H1 (cell line): ENCODE data around the gene PLEKHO1.

Experiments
- CREB1 ChIP-seq: IDR thresholded peaks from 2 replicates; pipeline ENCODE4 v1.6.1; 2012; ENCODE audit warnings: inconsistent platforms
- JUN ChIP-seq: IDR thresholded peaks from 2 replicates; pipeline ENCODE4 v1.6.1; 2011; ENCODE audit warnings: low read depth, mild to moderate bottlenecking, improper control_type of control experiment, low read length
- POLR2A ChIP-seq, 2 experiments: IDR thresholded peaks; 1 replicate in 1 of 2; 2 replicates in 1 of 2; pipeline ENCODE4 v1.6.1; 2011; ENCODE audit warnings: low read depth in 2 of 2, low read length in 2 of 2, mild to moderate bottlenecking in 2 of 2; ENCODE audit errors: control extremely low read depth in 1 of 2
- RAD21 ChIP-seq, 2 experiments: IDR thresholded peaks in 1 of 2; conservative IDR thresholded peaks in 1 of 2; 2 replicates each; pipeline ENCODE4 v1.6.1; 2011; ENCODE audit warnings: low read depth in 2 of 2, low read length in 2 of 2, improper control_type of control experiment in 1 of 2, inconsistent platforms in 1 of 2, mild to moderate bottlenecking in 1 of 2, moderate library complexity in 1 of 2
- RNF2 ChIP-seq: fragments of 200-900, 300-1000 bp; sonication (generic); IDR thresholded peaks from 2 replicates; pipeline ENCODE4 v1.7.1; 2016; ENCODE audit warnings: borderline replicate concordance, low read depth, mild to moderate bottlenecking, antibody characterized with exemption, low read length; ENCODE audit not compliant: poor library complexity, severe bottlenecking; ENCODE audit errors: missing control alignments
- SP1 ChIP-seq: IDR thresholded peaks from 2 replicates; pipeline ENCODE4 v1.6.1; 2011; ENCODE audit warnings: low read depth, low read length
- TF ChIP-seq, protein P1 (sequence below): IDR thresholded peaks from 2 replicates; pipeline ENCODE4 v1.6.1; 2012; ENCODE audit warnings: inconsistent platforms
- TF ChIP-seq, protein P2 (sequence below), 3 experiments: IDR thresholded peaks; 1 replicate in 2 of 3; 2 replicates in 1 of 3; pipeline versions ENCODE4 v1.5.1 to v1.6.1; 2011; ENCODE audit warnings: low read length in 3 of 3, mild to moderate bottlenecking in 3 of 3, inconsistent platforms in 2 of 3, low read depth in 1 of 3, moderate library complexity in 1 of 3; ENCODE audit not compliant: insufficient read depth in 1 of 3; ENCODE audit errors: control extremely low read depth in 1 of 3

DNA sequence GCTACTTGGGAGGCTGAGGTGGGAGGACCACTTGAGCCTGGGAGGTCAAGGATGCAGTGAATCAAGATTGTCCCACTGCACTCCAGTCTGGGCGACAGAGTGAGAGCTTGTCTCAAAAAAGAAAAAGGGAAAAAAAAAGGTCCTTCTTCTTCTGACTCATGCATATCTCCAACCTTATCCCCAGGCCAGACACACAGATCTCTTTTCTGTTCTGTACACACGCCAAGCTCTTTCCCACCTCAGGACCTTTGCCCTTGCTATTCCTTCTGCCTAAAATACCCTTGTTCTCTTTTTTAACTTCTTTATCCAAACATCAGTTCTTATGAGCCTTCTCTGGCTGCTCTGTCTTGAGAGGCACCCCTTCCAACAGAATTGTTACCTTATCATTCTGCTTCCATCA is 22.1 kb downstream of the PLEKHO1 start:
- TF ChIP-seq, protein P1, sequence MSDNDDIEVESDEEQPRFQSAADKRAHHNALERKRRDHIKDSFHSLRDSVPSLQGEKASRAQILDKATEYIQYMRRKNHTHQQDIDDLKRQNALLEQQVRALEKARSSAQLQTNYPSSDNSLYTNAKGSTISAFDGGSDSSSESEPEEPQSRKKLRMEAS, result no peak
- no peak for TF ChIP-seq JUN
- no peak for TF ChIP-seq RNF2
- TF ChIP-seq RAD21 (IDR thresholded peaks at IDR 0.05 in 1 of 2, conservative IDR thresholded peaks at IDR 0.05 in 1 of 2; ENCODE audit: low read depth in 2 of 2, low read length in 2 of 2), result no peak
- TF ChIP-seq CREB1, result no peak
- TF ChIP-seq, protein P2, sequence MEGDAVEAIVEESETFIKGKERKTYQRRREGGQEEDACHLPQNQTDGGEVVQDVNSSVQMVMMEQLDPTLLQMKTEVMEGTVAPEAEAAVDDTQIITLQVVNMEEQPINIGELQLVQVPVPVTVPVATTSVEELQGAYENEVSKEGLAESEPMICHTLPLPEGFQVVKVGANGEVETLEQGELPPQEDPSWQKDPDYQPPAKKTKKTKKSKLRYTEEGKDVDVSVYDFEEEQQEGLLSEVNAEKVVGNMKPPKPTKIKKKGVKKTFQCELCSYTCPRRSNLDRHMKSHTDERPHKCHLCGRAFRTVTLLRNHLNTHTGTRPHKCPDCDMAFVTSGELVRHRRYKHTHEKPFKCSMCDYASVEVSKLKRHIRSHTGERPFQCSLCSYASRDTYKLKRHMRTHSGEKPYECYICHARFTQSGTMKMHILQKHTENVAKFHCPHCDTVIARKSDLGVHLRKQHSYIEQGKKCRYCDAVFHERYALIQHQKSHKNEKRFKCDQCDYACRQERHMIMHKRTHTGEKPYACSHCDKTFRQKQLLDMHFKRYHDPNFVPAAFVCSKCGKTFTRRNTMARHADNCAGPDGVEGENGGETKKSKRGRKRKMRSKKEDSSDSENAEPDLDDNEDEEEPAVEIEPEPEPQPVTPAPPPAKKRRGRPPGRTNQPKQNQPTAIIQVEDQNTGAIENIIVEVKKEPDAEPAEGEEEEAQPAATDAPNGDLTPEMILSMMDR (IDR thresholded peaks at IDR 0.05; ENCODE audit: control extremely low read depth in 1 of 3, insufficient read depth in 1 of 3, low read depth in 1 of 3, low read length in 3 of 3), result no peak
- no peak for TF ChIP-seq POLR2A (IDR thresholded peaks at IDR 0.05; ENCODE audit: control extremely low read depth in 1 of 2, low read depth in 2 of 2, low read length in 2 of 2)
- no peak for TF ChIP-seq SP1
